ENCODE measurements around the gene RGPD4. TPM values are rescaled to one million over a fixed set of nuclear protein-coding genes. Genes with fewer than 3 reads are reported as not detected.

Gene RGPD4
- total and polyA plus RNA-seq, 2 of the 13 experiments (the other 11 are each of a cell fraction or from before 2014, with no cell fraction given) = not detected

GRCh38 chr2:107824451-107825205 lies 2.1 kb upstream of the RGPD4 start:
- H3K27me3 ChIP-seq (ENCODE audit: control insufficient read depth in 1 of 2, insufficient read depth in 2 of 2, low read length in 2 of 2) = no peaks in the 10 kb centered on the region
- POLR2A ChIA-PET = no interaction called here
- intact Hi-C loops (cut with micrococcal nuclease; ENCODE audit: unreplicated experiment) = no loop called here
- H3K36me3 ChIP-seq (replicated peaks in 1 of 2; ENCODE audit: control insufficient read depth in 1 of 2, insufficient read depth in 2 of 2, low read length in 2 of 2) = no peaks in the 10 kb centered on the region
- H3K4me3 ChIP-seq (replicated peaks in 1 of 3; ENCODE audit: insufficient read depth in 1 of 3, low read depth in 2 of 3, low read length in 3 of 3) = no peak overlapping the region
- CTCF ChIA-PET (ENCODE audit: low intra/inter-chr PET ratio, low total read pairs) = no interaction called here
- no TSS peak for BruUV-seq (replicated peaks)
- H3K27ac ChIP-seq (ENCODE audit: extremely low read length, insufficient read depth, low read length) = no peak overlapping the region
- H3K4me2 ChIP-seq (ENCODE audit: low read depth, low read length) = no peak overlapping the region
- in situ Hi-C loops (cut with HindIII; ENCODE audit: extremely low pct_ligation_motif_present, low pct_unique_long_range_greater_than_20kb) = no loop called here
- 15% methylated on average over 2 of the region's 2 CpGs for WGBS (ENCODE audit: low lambda C conversion rate)
- H4K20me1 ChIP-seq (ENCODE audit: insufficient read depth, low read length) = no peaks in the 10 kb centered on the region
- no peaks in the 10 kb centered on the region for H3K79me2 ChIP-seq (ENCODE audit: insufficient read depth, low read length)
- H3K9me3 ChIP-seq (ENCODE audit: low read length) = no peaks in the 10 kb centered on the region
- peaks cover 13% of the 10 kb centered on the region for H3K4me1 ChIP-seq (ENCODE audit: insufficient read depth, low read length)
- DNase-seq (ENCODE audit: low spot score) (no peak), ATAC-seq (no peak), FAIRE-seq (no peak)
- TF ChIP-seq CREB1 (IDR thresholded peaks at IDR 0.05) = peak; percentile 62; the same call in 1 of the 2 replicates
- TF ChIP-seq CREB1 (CRISPR knock-in tag; IDR thresholded peaks at IDR 0.05) = no peak
- 0 out of 2 replicates have a peak, but pooled peaks have one; percentile 33 for TF ChIP-seq MNT (IDR thresholded peaks at IDR 0.05)
- TF ChIP-seq NAIF1 (CRISPR knock-in tag; IDR thresholded peaks at IDR 0.05; ENCODE audit: borderline replicate concordance) = no peak
- TF ChIP-seq KLF15 (CRISPR knock-in tag; IDR thresholded peaks at IDR 0.05; ENCODE audit: borderline replicate concordance) = no peak
- peak; percentile 87 for TF ChIP-seq ATF7 (IDR thresholded peaks at IDR 0.05)
- no peak for TF ChIP-seq ATF7 (CRISPR knock-in tag; IDR thresholded peaks at IDR 0.05)
- no peak overlapping the region for H2AFZ ChIP-seq (ENCODE audit: low read length)
- H3K9ac ChIP-seq (ENCODE audit: insufficient read depth, low read depth, low read length) = no peak overlapping the region

GRCh38 chr2:107825206-107825563 lies 1.5 kb upstream of the RGPD4 start:
- TF ChIP-seq, protein P1, sequence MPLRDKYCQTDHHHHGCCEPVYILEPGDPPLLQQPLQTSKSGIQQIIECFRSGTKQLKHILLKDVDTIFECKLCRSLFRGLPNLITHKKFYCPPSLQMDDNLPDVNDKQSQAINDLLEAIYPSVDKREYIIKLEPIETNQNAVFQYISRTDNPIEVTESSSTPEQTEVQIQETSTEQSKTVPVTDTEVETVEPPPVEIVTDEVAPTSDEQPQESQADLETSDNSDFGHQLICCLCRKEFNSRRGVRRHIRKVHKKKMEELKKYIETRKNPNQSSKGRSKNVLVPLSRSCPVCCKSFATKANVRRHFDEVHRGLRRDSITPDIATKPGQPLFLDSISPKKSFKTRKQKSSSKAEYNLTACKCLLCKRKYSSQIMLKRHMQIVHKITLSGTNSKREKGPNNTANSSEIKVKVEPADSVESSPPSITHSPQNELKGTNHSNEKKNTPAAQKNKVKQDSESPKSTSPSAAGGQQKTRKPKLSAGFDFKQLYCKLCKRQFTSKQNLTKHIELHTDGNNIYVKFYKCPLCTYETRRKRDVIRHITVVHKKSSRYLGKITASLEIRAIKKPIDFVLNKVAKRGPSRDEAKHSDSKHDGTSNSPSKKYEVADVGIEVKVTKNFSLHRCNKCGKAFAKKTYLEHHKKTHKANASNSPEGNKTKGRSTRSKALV (CRISPR knock-in tag; IDR thresholded peaks at IDR 0.05) = no peak
- TF ChIP-seq ZNF260 (CRISPR knock-in tag; IDR thresholded peaks at IDR 0.05; ENCODE audit: borderline replicate concordance, low read depth) = no peak
- no peak for TF ChIP-seq ZKSCAN1 (IDR thresholded peaks at IDR 0.05; ENCODE audit: low read length)
- TF ChIP-seq, protein P2, sequence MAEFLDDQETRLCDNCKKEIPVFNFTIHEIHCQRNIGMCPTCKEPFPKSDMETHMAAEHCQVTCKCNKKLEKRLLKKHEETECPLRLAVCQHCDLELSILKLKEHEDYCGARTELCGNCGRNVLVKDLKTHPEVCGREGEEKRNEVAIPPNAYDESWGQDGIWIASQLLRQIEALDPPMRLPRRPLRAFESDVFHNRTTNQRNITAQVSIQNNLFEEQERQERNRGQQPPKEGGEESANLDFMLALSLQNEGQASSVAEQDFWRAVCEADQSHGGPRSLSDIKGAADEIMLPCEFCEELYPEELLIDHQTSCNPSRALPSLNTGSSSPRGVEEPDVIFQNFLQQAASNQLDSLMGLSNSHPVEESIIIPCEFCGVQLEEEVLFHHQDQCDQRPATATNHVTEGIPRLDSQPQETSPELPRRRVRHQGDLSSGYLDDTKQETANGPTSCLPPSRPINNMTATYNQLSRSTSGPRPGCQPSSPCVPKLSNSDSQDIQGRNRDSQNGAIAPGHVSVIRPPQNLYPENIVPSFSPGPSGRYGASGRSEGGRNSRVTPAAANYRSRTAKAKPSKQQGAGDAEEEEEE (CRISPR knock-in tag; IDR thresholded peaks at IDR 0.05; ENCODE audit: borderline replicate concordance) = no peak
- no peak for TF ChIP-seq RELA (CRISPR knock-in tag; IDR thresholded peaks at IDR 0.05)
- intact Hi-C loops (cut with micrococcal nuclease; ENCODE audit: unreplicated experiment) (no loop called here), in situ Hi-C loops (cut with HindIII; ENCODE audit: extremely low pct_ligation_motif_present, low pct_unique_long_range_greater_than_20kb) (no loop called here)
- no peaks in the 10 kb centered on the region for H3K27me3 ChIP-seq (ENCODE audit: control insufficient read depth in 1 of 2, insufficient read depth in 2 of 2, low read length in 2 of 2)
- POLR2A ChIA-PET = no interaction called here
- no peak overlapping the region for H3K4me3 ChIP-seq (replicated peaks in 1 of 3; ENCODE audit: insufficient read depth in 1 of 3, low read depth in 2 of 3, low read length in 3 of 3)
- no peak overlapping the region for H3K4me2 ChIP-seq (ENCODE audit: low read depth, low read length)
- no peak overlapping the region for H2AFZ ChIP-seq (ENCODE audit: low read length)
- WGBS (ENCODE audit: low lambda C conversion rate) = 29% methylated on average over 2 of the region's 2 CpGs
- ATAC-seq = no peak
- H3K4me1 ChIP-seq (ENCODE audit: insufficient read depth, low read length) = peaks cover 13% of the 10 kb centered on the region
- no peak overlapping the region for H3K27ac ChIP-seq (ENCODE audit: extremely low read length, insufficient read depth, low read length)
- no peaks in the 10 kb centered on the region for H3K36me3 ChIP-seq (replicated peaks in 1 of 2; ENCODE audit: control insufficient read depth in 1 of 2, insufficient read depth in 2 of 2, low read length in 2 of 2)
- no peaks in the 10 kb centered on the region for H4K20me1 ChIP-seq (ENCODE audit: insufficient read depth, low read length)
- BruUV-seq (replicated peaks) = no TSS peak
- FAIRE-seq = no peak
- no peak for DNase-seq (ENCODE audit: low spot score)
- no peaks in the 10 kb centered on the region for H3K79me2 ChIP-seq (ENCODE audit: insufficient read depth, low read length)
- no peaks in the 10 kb centered on the region for H3K9me3 ChIP-seq (ENCODE audit: low read length)
- CTCF ChIA-PET (ENCODE audit: low intra/inter-chr PET ratio, low total read pairs) = no interaction called here
- H3K9ac ChIP-seq (ENCODE audit: insufficient read depth, low read depth, low read length) = no peak overlapping the region
